HepG2 (cell line): ENCODE results near the gene RBM23. TPM values are rescaled to one million over a fixed set of nuclear protein-coding genes. Genes with fewer than 3 reads are reported as not detected.
A peak's percentile ranks its signal among the peaks of the same experiment; 100 is the strongest.

Experiments used
- CEBPB ChIP-seq: IDR thresholded peaks from 2 replicates; pipeline ENCODE4 v1.6.1; 2011; ENCODE audit warnings: low read depth, low read length, improper control_type of control experiment, borderline replicate concordance
- CHCHD3 ChIP-seq: sonication (generic); formaldehyde crosslinking; IDR thresholded peaks from 2 replicates; pipeline ENCODE4 v1.8.0; 2022; ENCODE audit warnings: mild to moderate bottlenecking, missing genetic modification reagents, moderate library complexity
- FOXK1 ChIP-seq: sonication (generic); formaldehyde crosslinking; IDR thresholded peaks from 2 replicates; pipeline ENCODE4 v1.4.0; 2020; ENCODE audit warnings: low read depth, missing genetic modification reagents, borderline replicate concordance
- FOXP1 ChIP-seq, 2 experiments: fragments of 450-650 bp in 1 of 2; IDR thresholded peaks; 2 replicates each; pipeline ENCODE4 v1.6.1; 2017 to 2018; ENCODE audit warnings: antibody characterized with exemption in 1 of 2
- HDAC2 ChIP-seq: sonication (generic); formaldehyde crosslinking; IDR thresholded peaks from 2 replicates; pipeline ENCODE4 v1.4.0; 2020; ENCODE audit warnings: missing genetic modification reagents
- HNF4A ChIP-seq: sonication (generic); formaldehyde crosslinking; IDR thresholded peaks from 2 replicates; pipeline ENCODE4 v1.4.0; 2020; ENCODE audit warnings: missing genetic modification reagents
- KAT7 ChIP-seq: IDR thresholded peaks from 2 replicates; pipeline ENCODE4 v1.6.1; 2018; ENCODE audit warnings: borderline replicate concordance, missing compliant biosample characterization
- KDM3A ChIP-seq: IDR thresholded peaks from 2 replicates; pipeline ENCODE4 v1.6.1; 2018; ENCODE audit warnings: low read depth, missing compliant biosample characterization
- NCOA1 ChIP-seq: sonication (generic); formaldehyde crosslinking; IDR thresholded peaks from 2 replicates; pipeline ENCODE4 v1.9.0; 2021; ENCODE audit warnings: missing genetic modification reagents
- NCOR1 ChIP-seq: fragments of 200-600 bp; sonication (generic); IDR thresholded peaks from 2 replicates; pipeline ENCODE4 v1.7.0; 2017; ENCODE audit warnings: antibody characterized with exemption, low read length, borderline replicate concordance
- POGK ChIP-seq: sonication (generic); formaldehyde crosslinking; conservative IDR thresholded peaks from 2 replicates; pipeline ENCODE4 v1.8.0; 2022; ENCODE audit warnings: mild to moderate bottlenecking, moderate library complexity, missing genetic modification reagents
- SP4 ChIP-seq: sonication (generic); formaldehyde crosslinking; IDR thresholded peaks from 2 replicates; pipeline ENCODE4 v1.8.1; 2023; ENCODE audit warnings: mild to moderate bottlenecking, missing genetic modification reagents
- TEAD3 ChIP-seq: optimal IDR thresholded peaks from 2 replicates; pipeline ENCODE3; 2016; ENCODE audit warnings: borderline replicate concordance
- ZSCAN31 ChIP-seq: sonication (generic); formaldehyde crosslinking; IDR thresholded peaks from 2 replicates; pipeline ENCODE4 v1.5.0; 2020; ENCODE audit warnings: low read depth, mild to moderate bottlenecking, missing genetic modification reagents
- polyA plus RNA-seq, 8 experiments: library from polyadenylated mRNA; depleted of rRNA in 3 of 8; stranded (reverse) in 7 of 8; unstranded in 1 of 8; fragments of >200 nt; fragmentation: Illumina TruSeq in 4 of 8; extraction: Trizol in 4 of 8; gene quantifications; 2 replicates each; pipeline versions ENCODE4 v1.2.1 to v1.2.3, GENCODE V29; 2011 to 2016; ENCODE audit warnings: low read depth in 4 of 8, missing spikeins in 1 of 8, mixed read lengths in 1 of 8; ENCODE audit not compliant: insufficient read depth in 1 of 8
- total RNA-seq, 5 experiments: library from RNA; depleted of rRNA; stranded (reverse); fragments of >200 nt; fragmentation: Illumina TruSeq; extraction: Trizol; gene quantifications; 2 replicates each; pipeline ENCODE4 v1.2.3, GENCODE V29; 2016; ENCODE audit warnings: low read depth in 1 of 5

The RBM23 gene
- total and polyA plus RNA-seq, 2 of the 13 experiments (the other 11 are each of a cell fraction or from before 2014, with no cell fraction given), result 1.5 to 2.1 TPM

- TF ChIP-seq TEAD3 (peak; percentile 70), POGK (peak; percentile 32; the same call in 1 of the 2 replicates), ZSCAN31 (CRISPR knock-in tag) (no peak), HDAC2 (CRISPR knock-in tag) (peak; percentile 26; the same call in 1 of the 2 replicates), NCOR1 (peak; percentile 57), FOXK1 (CRISPR knock-in tag) (peak; percentile 72; the same call in 1 of the 2 replicates), KDM3A (no peak), SP4 (CRISPR knock-in tag) (peak; percentile 59; the same call in 1 of the 2 replicates), CEBPB (peak; percentile 99), CHCHD3 (CRISPR knock-in tag) (0 out of 2 replicates have a peak, but pooled peaks have one; percentile 44), KAT7 (CRISPR knock-in tag) (peak; percentile 26; the same call in 1 of the 2 replicates), NCOA1 (CRISPR knock-in tag) (0 out of 2 replicates have a peak, but pooled peaks have one; percentile 69), HNF4A (CRISPR knock-in tag) (peak; percentile 45; the same call in 1 of the 2 replicates), FOXP1 (IDR thresholded peaks at IDR 0.05) (0 out of 2 replicates have a peak, but pooled peaks have one; percentile 8), FOXP1 (CRISPR knock-in tag; IDR thresholded peaks at IDR 0.05) (0 out of 2 replicates have a peak, but pooled peaks have one; percentile 8)
Observed at GRCh38 chr14:22915886-22916521, 2.9 kb downstream of the RBM23 start (continued).
